ENCODE measurements around the gene KRTAP5-2. TPM values are rescaled to one million over a fixed set of nuclear protein-coding genes. Genes with fewer than 3 reads are reported as not detected.

KRTAP5-2 gene, protein sequence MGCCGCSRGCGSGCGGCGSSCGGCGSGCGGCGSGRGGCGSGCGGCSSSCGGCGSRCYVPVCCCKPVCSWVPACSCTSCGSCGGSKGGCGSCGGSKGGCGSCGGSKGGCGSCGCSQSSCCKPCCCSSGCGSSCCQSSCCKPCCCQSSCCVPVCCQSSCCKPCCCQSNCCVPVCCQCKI
- not detected in 2 replicates for total RNA-seq

DNA sequence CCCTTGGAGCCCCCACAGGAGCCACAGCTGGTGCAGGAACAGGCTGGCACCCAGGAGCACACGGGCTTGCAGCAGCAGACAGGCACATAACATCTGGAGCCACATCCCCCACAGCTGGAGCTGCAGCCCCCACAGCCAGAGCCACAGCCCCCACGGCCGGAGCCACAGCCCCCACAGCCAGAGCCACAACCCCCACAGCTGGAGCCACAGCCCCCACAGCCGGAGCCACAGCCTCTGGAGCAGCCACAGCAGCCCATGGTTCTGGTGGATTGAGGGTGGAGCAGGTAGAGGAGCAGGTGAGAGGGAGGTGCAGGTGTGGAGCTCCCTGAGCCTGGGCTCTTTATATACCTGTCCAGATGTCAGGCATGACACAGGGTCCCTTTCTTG is at the start of gene KRTAP5-2:
Gene KRTAP5-2 (minus strand): TSS at position 301 of the 387 bp plus-strand sequence. CDS start 44 bp downstream, at position 257.

GRCh38 chr11:1629326-1630185 is 31.5 kb upstream of the KRTAP5-2 start, which contains the start of gene KRTAP5-5:
TSS of gene KRTAP5-5 (plus strand) at chr11:1629775. CDS start at chr11:1629841, 66 bp downstream.

DNA sequence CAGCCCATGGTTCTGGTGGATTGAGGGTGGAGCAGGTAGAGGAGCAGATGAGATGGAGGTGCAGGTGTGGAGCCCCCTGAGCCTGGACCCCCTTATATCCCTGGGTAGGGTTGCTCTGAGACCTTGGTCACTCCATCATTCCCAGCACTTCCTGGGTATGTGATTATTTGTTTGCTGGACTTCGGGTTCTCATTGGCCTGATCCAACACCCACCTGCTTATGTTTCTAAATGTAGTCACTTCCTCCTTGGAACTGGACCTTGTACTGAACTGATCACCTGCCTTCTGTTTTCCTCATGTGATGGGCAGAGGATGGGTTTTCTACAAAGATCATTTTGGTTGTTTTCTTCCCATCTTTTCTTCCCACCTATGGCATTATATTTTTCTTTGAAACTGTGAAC is 24.0 kb upstream of the KRTAP5-2 start, which contains the start of gene KRTAP5-4:
Gene KRTAP5-4 (minus strand): TSS at position 53 of the 400 bp plus-strand sequence. CDS start 45 bp downstream, at position 8.

GRCh38 chr11:1608363-1608762 is 10.3 kb upstream of the KRTAP5-2 start, which contains the start of gene KRTAP5-3:
TSS of gene KRTAP5-3 (minus strand) at chr11:1608463. CDS start at chr11:1608385, 78 bp downstream.

DNA sequence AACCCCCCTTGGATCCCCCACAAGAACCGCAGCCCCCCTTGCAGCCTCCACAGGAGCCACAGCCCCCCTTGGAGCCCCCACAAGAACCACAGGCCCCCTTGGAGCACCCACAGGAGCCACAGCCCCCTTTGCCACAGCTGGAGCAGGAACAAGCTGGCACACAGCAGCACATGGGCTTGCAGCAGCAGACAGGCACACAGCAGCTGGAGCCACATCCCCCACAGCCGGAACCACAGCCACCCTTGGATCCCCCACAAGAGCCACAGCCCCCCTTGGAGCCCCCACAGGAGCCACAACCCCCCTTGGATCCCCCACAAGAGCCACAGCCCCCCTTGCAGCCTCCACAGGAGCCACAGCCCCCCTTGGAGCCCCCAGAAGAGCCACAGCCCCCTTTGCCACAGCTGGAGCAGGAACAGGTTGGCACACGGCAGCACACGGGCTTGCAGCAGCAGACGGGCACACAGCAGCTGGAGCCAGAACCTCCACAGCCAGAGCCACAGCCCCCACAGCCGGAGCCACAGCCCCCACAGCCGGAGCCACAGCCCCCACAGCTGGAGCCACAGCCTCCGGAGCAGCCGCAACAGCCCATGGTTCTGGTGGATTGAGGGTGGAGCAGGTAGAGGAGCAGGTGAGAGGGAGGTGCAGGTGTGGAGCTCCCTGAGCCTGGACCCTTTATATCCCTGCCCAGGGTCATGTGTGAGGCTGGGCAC is 13.3 kb downstream of the KRTAP5-2 start, which contains the start of gene KRTAP5-1:
Gene KRTAP5-1 (minus strand): TSS at position 623 of the 710 bp plus-strand sequence. CDS start 34 bp downstream, at position 589.

GRCh38 chr11:1572197-1573076 is 25.7 kb downstream of the KRTAP5-2 start, which contains the start of gene DUSP8:
TSS of gene DUSP8 (minus strand) at chr11:1572271. CDS start at chr11:1565826, 6,445 bp downstream.

Other genes with a start within 250 kb of the KRTAP5-2 start
- 0.36 and 0.53 TPM in 2 replicates for gene BRSK2, start 208.4 kb downstream of the KRTAP5-2 start, total RNA-seq
- 17.0 and 21.1 TPM in 2 replicates for gene MOB2, start 111.5 kb downstream of the KRTAP5-2 start, total RNA-seq
- gene DUSP8, start 26.0 kb downstream of the KRTAP5-2 start, total RNA-seq = 0.40 and 1.3 TPM in 2 replicates
- gene KRTAP5-1, start 13.0 kb downstream of the KRTAP5-2 start, total RNA-seq = not detected in 2 replicates
- gene KRTAP5-3, start 10.2 kb upstream of the KRTAP5-2 start, total RNA-seq = not detected in 2 replicates
- not detected in 2 replicates for gene KRTAP5-4, start 23.8 kb upstream of the KRTAP5-2 start, total RNA-seq
- gene KRTAP5-5, start 31.5 kb upstream of the KRTAP5-2 start, total RNA-seq = not detected in 2 replicates
- gene KRTAP5-6, start 98.9 kb upstream of the KRTAP5-2 start, total RNA-seq = not detected in 2 replicates
- 0.07 TPM in 1 of 2 replicates, not detected in the other for gene IFITM10, start 152.3 kb upstream of the KRTAP5-2 start, total RNA-seq
- gene CTSD, start 165.6 kb upstream of the KRTAP5-2 start, total RNA-seq = 56.7 and 65.2 TPM in 2 replicates
- gene SYT8, start 236.7 kb upstream of the KRTAP5-2 start, total RNA-seq = not detected in 2 replicates
- gene TNNI2, start 240.7 kb upstream of the KRTAP5-2 start, total RNA-seq = not detected in 2 replicates